Nephron progenitor cell (in vitro differentiated cells): Measurements from ENCODE around the gene RERE.
A peak's percentile ranks its signal among the peaks of the same experiment; 100 is the strongest.

Experiments used
- DNase-seq: peaks from one replicate; pipeline ENCODE4 v3.0.0; 2021
- H3K27ac Mint-ChIP-seq: 2 replicates; pipeline ENCODE4 v1.8.0; 2021; ENCODE audit warnings: mild to moderate bottlenecking, moderate library complexity, mixed read lengths
- H3K27me3 Mint-ChIP-seq: 2 replicates; pipeline ENCODE4 v1.8.0; 2021; ENCODE audit warnings: mild to moderate bottlenecking, low read depth, mixed read lengths; ENCODE audit not compliant: poor library complexity
- H3K36me3 Mint-ChIP-seq: 2 replicates; pipeline ENCODE4 v1.8.0; 2021; ENCODE audit warnings: low read depth, mixed read lengths
- H3K4me1 Mint-ChIP-seq: 2 replicates; pipeline ENCODE4 v1.8.0; 2021; ENCODE audit warnings: mixed read lengths
- H3K4me3 Mint-ChIP-seq: 2 replicates; pipeline ENCODE4 v1.8.0; 2021; ENCODE audit warnings: mild to moderate bottlenecking, moderate library complexity, mixed read lengths
- H3K9me3 Mint-ChIP-seq: 2 replicates; pipeline ENCODE4 v1.8.0; 2021; ENCODE audit warnings: mild to moderate bottlenecking, moderate library complexity, mixed read lengths
- TF ChIP-seq, protein P1 (sequence below): fragments of 200-600 bp; sonication (generic); IDR thresholded peaks from 2 replicates; pipeline ENCODE4 v1.5.0; 2021; ENCODE audit warnings: antibody characterized with exemption

RERE gene

DNA sequence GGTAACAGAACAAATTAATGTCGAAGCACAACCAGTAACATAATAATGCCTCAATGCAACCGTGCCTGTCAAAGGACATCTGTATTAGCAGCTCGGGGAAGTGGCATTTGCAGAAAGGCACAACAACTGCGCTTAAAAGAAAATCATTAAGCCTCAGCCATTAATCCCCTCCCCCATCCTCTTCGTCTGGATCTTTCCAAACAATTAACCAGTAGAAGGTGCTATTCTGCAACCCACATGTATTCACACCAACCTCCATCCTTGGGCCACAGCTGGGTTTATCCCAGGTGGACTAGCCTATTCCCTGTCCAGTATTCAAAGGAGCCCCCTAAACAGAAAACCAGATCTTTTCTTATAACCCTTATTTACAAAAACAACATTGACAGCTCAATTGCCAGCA is 2.6 kb downstream of the RERE start:
- peaks cover 3% of the 10 kb centered on the region for H3K27me3 Mint-ChIP-seq
- H3K4me1 Mint-ChIP-seq: peaks cover 43% of the 10 kb centered on the region
- DNase-seq: no peak
- H3K36me3 Mint-ChIP-seq: no peaks in the 10 kb centered on the region
- peak overlapping the region; percentile 86 for H3K27ac Mint-ChIP-seq
- peak overlapping the region; percentile 98 for H3K4me3 Mint-ChIP-seq
- TF ChIP-seq, protein P1, sequence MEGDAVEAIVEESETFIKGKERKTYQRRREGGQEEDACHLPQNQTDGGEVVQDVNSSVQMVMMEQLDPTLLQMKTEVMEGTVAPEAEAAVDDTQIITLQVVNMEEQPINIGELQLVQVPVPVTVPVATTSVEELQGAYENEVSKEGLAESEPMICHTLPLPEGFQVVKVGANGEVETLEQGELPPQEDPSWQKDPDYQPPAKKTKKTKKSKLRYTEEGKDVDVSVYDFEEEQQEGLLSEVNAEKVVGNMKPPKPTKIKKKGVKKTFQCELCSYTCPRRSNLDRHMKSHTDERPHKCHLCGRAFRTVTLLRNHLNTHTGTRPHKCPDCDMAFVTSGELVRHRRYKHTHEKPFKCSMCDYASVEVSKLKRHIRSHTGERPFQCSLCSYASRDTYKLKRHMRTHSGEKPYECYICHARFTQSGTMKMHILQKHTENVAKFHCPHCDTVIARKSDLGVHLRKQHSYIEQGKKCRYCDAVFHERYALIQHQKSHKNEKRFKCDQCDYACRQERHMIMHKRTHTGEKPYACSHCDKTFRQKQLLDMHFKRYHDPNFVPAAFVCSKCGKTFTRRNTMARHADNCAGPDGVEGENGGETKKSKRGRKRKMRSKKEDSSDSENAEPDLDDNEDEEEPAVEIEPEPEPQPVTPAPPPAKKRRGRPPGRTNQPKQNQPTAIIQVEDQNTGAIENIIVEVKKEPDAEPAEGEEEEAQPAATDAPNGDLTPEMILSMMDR: no peak
- H3K9me3 Mint-ChIP-seq: no peaks in the 10 kb centered on the region

DNA sequence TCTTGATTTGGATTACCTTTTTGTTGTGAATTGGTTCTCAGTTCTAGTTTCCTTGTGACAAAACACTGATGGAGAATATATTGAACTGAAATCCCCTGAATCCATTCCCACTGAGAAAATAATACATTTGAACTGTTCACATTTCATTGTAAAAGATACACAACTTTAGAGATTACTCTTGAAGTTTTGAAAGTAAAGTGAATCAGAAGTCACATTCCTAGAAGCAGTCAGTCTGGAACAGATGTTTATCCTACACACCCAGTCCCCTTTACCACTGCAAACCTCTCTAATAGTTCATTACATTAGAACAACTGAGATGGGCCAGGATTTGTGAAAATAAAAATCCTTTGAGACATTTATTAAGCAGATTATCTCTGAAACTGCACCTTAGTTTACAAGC is 3.4 kb downstream of the RERE start:
- TF ChIP-seq, protein P1: no peak
- Mint-ChIP-seq H3K4me1 (peaks cover 45% of the 10 kb centered on the region), H3K4me3 (peak overlapping the region; percentile 98), H3K9me3 (no peaks in the 10 kb centered on the region), H3K27me3 (peaks cover 3% of the 10 kb centered on the region), H3K27ac (no peak overlapping the region), H3K36me3 (peaks cover 6% of the 10 kb centered on the region)
- no peak for DNase-seq

DNA sequence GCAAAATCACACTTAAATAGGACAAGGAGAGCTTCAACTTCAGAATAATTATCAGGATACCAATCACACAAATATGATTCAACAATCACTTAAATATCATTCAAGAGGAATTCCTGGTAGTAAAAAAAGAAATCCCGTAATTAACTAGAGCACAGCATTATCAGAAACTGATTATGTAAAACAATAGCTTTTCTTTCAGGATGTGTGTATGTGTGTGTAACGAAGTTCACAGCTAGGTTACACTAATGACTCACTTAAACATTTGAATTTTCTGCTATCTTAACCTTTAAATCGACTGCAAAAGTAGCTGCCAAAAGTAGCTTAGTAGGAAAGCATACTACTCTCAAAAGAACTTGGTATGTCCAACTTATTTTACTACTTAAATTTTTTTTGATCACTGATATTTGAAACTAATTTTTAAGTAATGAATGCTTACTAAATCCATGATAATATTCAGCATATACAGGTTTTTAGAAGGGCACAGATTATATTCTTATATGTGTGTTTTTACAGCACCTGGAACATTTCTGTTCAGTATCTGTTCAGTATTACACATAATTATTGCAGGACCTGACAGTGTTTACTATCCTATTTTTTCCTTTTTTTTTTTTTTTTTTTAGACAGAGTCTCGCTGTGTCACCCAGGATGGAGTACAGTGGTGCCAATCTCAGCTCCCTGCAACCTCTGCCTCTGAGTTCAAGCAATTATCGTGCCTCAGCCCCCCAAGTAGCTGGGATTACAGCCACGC is 4.2 kb downstream of the RERE start:
- peak overlapping the region; percentile 2 for H3K27ac Mint-ChIP-seq
- peaks cover 39% of the 10 kb centered on the region for H3K4me1 Mint-ChIP-seq
- H3K36me3 Mint-ChIP-seq: peaks cover 12% of the 10 kb centered on the region
- H3K9me3 Mint-ChIP-seq: no peaks in the 10 kb centered on the region
- no peak for DNase-seq
- no peak overlapping the region for H3K4me3 Mint-ChIP-seq
- TF ChIP-seq, protein P1: no peak
- peaks cover 3% of the 10 kb centered on the region for H3K27me3 Mint-ChIP-seq

DNA sequence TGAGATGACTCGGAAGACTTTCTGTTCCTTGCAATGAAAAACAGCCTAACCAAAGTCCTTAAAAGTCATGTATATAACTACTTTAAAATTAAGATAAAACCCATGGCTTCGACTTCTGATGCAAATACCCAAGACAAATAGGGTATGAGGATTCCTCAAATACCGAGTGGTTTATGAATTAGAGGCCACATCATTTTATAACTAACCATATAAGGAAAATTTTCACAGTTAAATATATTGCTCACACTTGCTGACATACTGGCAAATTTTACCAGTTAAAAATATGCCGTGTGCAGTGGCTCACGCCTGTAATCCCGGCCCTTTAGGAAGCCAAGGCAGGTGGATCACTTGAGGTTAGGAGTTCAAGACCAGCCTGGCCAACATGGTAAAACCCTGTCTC is 5.4 kb downstream of the RERE start:
- TF ChIP-seq, protein P1: no peak
- Mint-ChIP-seq H3K27me3 (no peaks in the 10 kb centered on the region), H3K27ac (no peak overlapping the region), H3K9me3 (no peaks in the 10 kb centered on the region), H3K36me3 (peaks cover 23% of the 10 kb centered on the region), H3K4me3 (no peak overlapping the region), H3K4me1 (peaks cover 36% of the 10 kb centered on the region)
- DNase-seq: no peak

DNA sequence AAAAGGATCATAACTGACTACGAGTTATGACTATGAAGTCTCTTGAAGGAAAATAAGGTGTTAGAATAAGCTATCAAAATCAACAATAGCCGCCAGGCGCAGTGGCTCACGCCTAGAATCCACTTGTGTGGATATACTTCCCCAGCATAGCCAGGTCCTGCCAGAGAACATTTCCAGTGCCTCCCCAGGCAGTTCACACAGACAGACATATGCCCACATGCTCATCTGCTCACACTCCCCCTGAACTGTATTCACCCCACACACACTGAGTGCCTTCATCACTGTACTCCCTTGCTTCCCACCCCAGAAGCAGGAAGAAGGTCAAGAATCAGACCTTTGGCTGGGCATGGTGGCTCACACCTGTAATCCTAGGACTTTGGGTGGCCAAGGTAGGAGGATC is 6.5 kb downstream of the RERE start:
- Mint-ChIP-seq H3K4me3 (no peak overlapping the region), H3K9me3 (no peaks in the 10 kb centered on the region), H3K27me3 (no peaks in the 10 kb centered on the region), H3K27ac (no peak overlapping the region), H3K36me3 (peaks cover 31% of the 10 kb centered on the region), H3K4me1 (peaks cover 41% of the 10 kb centered on the region)
- no peak for DNase-seq
- TF ChIP-seq, protein P1: no peak

DNA sequence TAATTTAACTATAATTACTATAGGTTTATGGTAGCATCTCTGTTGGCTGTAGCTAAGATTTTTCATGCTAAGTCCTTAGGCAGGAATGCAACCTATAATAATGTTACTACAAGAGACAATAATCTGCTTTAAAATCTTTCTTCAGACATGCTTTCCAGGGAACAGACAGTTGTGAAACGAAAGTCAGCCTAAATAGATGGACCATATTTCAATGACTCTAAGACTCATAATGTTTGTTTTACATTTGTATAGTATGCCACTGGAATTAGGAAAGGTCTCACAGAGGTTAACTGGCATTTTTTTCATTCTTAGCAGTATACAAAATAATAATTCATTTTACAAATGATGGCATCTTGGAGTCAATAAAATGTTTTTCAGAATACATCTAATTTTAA is 8.1 kb downstream of the RERE start:
- peaks cover 36% of the 10 kb centered on the region for H3K36me3 Mint-ChIP-seq
- peaks cover 30% of the 10 kb centered on the region for H3K4me1 Mint-ChIP-seq
- DNase-seq: no peak
- H3K4me3 Mint-ChIP-seq: no peak overlapping the region
- no peaks in the 10 kb centered on the region for H3K9me3 Mint-ChIP-seq
- TF ChIP-seq, protein P1: no peak
- no peak overlapping the region for H3K27ac Mint-ChIP-seq
- no peaks in the 10 kb centered on the region for H3K27me3 Mint-ChIP-seq
